HL-60 (cell line): ENCODE measurements around the gene SCN4A.
"Not testable (repeated sequence)": the region's sequence is repeated elsewhere in the genome, so short reads cannot be mapped to it uniquely, and the experiment has no call there.

Source experiments
- DNase-seq, 2 experiments: peaks; one replicate each; pipeline ENCODE4 v3.0.0-alpha.2; 2010 to 2020; ENCODE audit warnings: low read depth in 1 of 2, low spot score in 1 of 2
- H3K27ac ChIP-seq: fragments of 250-450 bp; sonication (Bioruptor Pico); replicated peaks from 2 replicates; pipeline ENCODE4 v1.5.1; 2020; ENCODE audit warnings: mild to moderate bottlenecking, moderate library complexity
- H3K27me3 ChIP-seq: fragments of 250-450 bp; sonication (Bioruptor Pico); 2 replicates; pipeline ENCODE4 v1.5.1; 2021; ENCODE audit warnings: mild to moderate bottlenecking, moderate library complexity; ENCODE audit not compliant: insufficient read depth, poor library complexity, severe bottlenecking
- H3K4me3 ChIP-seq: replicated peaks from 2 replicates; pipeline ENCODE4 v1.5.1; 2011; ENCODE audit warnings: mild to moderate bottlenecking, control low read depth, low read length; ENCODE audit not compliant: insufficient read depth
- CTCF ChIP-seq: IDR thresholded peaks from one replicate; pipeline ENCODE4 v1.5.1; 2011; ENCODE audit warnings: low read length, control low read depth, inconsistent platforms; ENCODE audit not compliant: insufficient read depth
- GABPA ChIP-seq: IDR thresholded peaks from 2 replicates; pipeline ENCODE4 v1.6.1; 2012; ENCODE audit warnings: low read depth
- POLR2AphosphoS5 ChIP-seq: IDR thresholded peaks from 2 replicates; pipeline ENCODE4 v1.6.1; 2012; ENCODE audit warnings: low read depth
- REST ChIP-seq: IDR thresholded peaks from 2 replicates; pipeline ENCODE4 v1.6.1; 2012; ENCODE audit warnings: low read depth; ENCODE audit not compliant: insufficient replicate concordance
- SPI1 ChIP-seq: IDR thresholded peaks from 2 replicates; pipeline ENCODE4 v1.6.1; 2012; ENCODE audit warnings: low read depth, mild to moderate bottlenecking, borderline replicate concordance

SCN4A gene

GRCh38 chr17:63984236-63984635 lies 11.5 kb upstream of the SCN4A start:
- TF ChIP-seq CTCF, result no peak
- TF ChIP-seq REST, result no peak
- TF ChIP-seq POLR2AphosphoS5, result no peak
- no peak for TF ChIP-seq GABPA
- TF ChIP-seq SPI1, result no peak
- Histone ChIP-seq H3K4me3 (no peak overlapping the region), H3K27ac (no peak overlapping the region), H3K27me3 (no peaks in the 10 kb centered on the region)
- peak in 1 of 2 experiments; percentile 22 for DNase-seq

DNA sequence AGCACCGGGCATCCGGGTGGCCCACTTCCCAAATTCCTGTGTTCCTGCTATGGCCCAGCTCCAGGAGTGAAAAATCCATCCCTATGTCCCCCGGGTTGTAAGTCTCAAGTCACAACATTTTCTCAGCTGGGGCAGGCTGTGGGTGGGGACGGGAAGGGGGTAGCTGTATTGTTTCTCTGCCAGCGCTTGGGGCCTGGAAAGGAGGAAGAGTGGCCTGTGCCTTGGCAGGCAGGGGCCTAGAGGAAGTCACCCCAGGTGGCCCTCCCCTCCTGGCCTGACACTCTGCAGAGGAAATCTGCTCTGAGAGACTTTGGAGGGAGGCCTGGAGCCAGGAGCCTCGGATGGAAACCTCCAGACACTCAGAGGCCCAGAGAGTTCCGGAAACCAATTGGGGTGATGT lies 10.6 kb upstream of the SCN4A start:
- Histone ChIP-seq H3K27ac (0 out of 2 replicates have a peak overlapping the region, but pooled peaks have one; percentile 4), H3K27me3 (no peaks in the 10 kb centered on the region), H3K4me3 (no peak overlapping the region)
- peak; percentile 51; the same call in 1 of the 2 replicates for TF ChIP-seq SPI1
- no peak for TF ChIP-seq REST
- TF ChIP-seq GABPA, result no peak
- no peak for TF ChIP-seq POLR2AphosphoS5
- no peak for TF ChIP-seq CTCF
- peak in 1 of 2 experiments; percentile 76 for DNase-seq

- not testable (repeated sequence) for H3K4me3 ChIP-seq, DNase-seq, H3K27ac ChIP-seq, H3K27me3 ChIP-seq
These were observed 9.9 kb upstream of the SCN4A start for GRCh38 chr17:63982641-63983040.

- no peak for DNase-seq
- Histone ChIP-seq H3K27me3 (no peaks in the 10 kb centered on the region), H3K4me3 (no peak overlapping the region), H3K27ac (no peak overlapping the region)
- TF ChIP-seq SPI1 (no peak), REST (no peak), GABPA (no peak), POLR2AphosphoS5 (no peak)
These were observed 5.8 kb upstream of the SCN4A start for GRCh38 chr17:63978272-63979200.
